ENCODE data around the gene DCAF4.
"Not testable (repeated sequence)": the region's sequence is repeated elsewhere in the genome, so short reads cannot be mapped to it uniquely, and the experiment has no call there.

DCAF4 gene

DNA sequence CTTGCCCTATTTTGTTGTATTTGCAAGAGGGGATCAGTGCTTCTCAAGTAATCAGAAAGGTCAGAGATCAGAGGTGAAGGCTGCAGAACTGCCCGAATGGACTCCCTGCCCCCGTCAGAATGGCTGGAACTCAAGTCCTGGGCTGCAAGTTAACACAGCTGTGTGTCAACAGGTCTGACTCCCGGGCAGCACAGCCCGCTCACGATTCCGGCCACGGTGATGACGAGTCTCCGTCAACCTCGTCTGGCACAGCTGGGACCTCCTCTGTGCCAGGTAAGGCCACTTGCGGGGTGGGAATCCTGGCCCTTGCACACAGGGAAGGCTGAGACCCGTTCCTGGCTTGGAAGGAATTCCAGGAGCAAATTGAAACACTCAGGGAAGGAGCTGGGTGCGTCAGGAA is 13.4 kb downstream of the DCAF4 start:
- DNase-seq, result no peak

DNA sequence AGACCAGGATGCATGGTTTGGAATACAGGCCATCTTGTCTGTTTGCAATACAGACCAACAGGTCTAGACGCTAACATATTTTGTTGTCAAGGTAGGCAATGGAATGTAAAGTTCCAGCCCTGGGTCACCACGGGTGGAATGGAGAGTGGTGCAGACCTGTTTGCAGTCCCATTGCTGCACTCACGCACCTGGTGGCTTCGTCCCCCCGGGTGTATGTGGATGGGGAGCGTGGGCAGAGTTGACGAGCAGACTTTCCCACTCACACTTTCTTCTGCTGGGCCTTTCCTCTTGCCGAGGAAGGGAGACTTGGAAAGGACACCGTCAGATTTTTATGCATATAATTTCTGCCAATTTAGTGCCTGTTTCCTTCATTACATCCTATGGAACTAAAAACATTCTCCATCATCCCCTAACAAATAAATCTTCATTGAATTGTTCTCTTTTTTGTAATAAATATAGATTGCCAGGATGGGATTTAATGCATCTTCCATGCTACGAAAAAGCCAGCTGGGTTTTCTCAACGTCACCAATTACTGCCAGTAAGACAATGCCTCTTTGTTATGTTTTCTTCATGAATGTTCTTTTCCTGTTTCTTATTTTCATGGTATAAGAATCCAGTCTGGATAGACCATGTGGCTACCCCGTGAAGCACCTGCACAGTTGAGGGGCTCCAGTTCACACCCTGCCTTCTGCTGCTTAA is 15.2 kb downstream of the DCAF4 start:
- no peak for DNase-seq

DNA sequence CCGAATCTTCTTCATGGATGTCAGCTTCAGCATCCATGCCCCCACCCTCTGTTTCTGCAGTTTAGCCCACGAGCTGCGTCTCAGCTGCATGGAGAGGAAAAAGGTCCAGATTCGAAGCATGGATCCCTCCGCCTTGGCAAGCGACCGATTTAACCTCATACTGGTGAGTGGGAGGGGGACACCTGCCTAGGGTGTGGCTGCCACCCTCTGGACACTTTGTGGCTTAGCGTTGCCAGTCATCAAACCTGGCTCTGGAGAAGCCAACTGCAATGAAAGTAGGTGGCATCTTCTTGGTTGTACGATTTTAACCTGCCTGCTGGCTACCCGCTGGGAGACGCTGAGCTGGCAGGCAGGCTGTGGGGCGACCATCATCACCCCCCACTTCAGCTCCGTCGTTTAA is 16.7 kb downstream of the DCAF4 start:
- DNase-seq, result no peak

DNA sequence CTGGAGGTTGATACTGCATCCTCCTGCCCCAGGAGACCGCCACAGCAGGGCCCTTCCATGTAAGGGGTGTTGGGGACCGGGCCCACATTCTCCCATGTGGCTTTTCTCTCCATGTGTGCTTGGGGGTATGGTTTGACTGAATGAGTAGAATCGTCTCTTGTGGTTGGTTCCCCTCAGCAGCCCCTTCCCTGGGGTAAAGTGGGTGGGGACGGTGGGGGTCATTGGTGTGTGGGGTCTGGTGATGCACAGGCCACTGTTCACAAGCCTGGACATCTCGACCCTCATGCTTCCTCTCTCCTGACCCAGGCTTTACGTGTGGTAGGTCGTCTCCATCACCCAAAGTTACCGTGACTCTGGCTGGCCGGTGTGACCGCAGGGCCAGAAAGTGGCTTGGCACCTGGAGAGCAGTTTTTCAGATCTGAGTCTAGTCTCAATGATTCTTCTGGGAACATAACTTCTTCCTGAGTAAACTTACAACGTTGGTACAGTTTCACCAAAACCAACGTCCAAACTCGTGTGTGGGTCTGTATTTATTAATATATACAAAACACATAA is 17.7 kb downstream of the DCAF4 start:
- DNase-seq, result no peak

DNA sequence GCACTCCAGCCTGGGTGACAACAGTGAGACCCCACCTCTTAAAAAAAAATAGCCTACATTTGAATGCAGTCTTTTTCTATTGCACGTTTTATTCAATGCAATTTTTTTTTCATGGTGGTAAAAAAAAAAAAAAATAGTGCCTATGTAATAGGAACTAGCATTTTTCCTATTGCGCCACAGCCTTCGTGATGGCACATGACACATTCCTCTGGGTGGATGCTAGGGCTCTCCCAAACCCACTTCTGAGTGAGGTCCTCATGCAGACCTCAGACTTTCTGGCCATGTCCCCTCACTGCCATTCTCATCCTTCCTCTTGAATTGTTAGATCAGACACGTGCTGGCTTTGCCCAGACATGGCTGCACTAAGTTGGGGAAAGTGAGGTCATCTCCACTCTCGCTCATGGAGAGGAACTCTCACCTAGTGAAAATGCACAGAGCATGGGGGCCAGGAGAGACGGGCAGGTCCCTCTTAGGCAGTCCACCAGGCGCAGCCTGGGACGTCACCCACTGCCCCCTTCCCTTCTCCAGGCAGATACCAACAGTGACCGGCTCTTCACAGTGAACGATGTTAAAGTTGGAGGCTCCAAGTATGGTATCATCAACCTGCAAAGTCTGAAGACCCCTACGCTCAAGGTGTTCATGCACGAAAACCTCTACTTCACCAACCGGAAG is 19.2 kb downstream of the DCAF4 start:
- DNase-seq, result no peak

DNA sequence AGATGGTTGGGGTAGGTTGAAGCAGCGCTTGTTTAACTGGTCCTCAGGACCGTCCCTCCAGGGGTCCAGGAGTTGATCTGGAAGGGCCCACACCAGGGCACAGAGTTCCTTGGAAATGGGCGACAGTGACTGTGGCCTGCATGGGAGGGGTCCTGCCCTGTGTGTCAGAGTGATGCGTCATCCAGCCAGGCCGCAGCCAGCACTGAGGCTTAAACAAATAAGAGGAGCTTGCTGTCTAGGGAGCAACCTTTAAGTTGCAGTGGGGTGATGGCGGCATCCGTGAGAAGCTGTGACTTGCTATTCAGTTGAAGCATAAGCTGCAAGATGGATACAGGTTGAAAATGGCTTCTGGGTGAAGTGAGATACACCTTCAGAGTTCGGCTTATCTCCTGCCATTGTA is 20.2 kb downstream of the DCAF4 start:
- no peak for DNase-seq

DNA sequence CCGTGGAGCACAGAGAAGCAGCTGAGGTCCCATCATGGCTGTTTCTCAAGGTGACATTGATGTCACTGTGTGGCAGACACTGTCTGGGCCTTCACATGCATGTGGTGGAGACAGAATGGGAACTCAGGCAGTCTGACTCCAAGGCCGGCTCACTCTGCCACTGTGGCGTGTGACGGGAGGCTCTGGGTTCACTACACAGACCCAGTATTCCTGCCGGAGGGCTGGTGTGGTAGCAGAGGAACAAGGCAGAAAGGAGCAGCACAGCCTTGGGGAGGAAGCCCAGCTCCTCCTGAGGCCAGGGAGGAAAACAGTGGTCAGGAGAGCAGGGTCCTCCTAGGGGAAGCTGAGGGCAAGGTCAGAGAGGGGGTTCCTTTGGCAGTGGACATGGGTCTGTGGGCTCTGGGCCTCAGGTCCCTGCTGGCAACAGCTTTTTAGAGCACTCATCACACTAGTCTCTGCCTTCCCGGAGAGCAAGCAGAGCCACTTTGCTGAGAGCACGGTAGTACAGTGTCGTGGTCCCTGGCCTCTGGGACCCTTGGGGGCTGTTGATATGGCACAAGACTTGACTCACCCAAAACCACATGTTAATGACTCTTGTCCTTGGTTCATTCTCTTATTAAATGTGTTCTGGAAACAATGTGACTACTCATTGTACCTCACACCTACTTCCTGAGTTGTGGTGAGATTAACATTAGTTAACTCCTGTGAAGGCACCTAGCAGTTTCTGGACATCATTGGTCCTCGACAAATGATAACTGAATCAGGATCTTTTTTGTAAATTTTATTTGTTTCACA is 21.3 kb downstream of the DCAF4 start:
- DNase-seq, result no peak

DNA sequence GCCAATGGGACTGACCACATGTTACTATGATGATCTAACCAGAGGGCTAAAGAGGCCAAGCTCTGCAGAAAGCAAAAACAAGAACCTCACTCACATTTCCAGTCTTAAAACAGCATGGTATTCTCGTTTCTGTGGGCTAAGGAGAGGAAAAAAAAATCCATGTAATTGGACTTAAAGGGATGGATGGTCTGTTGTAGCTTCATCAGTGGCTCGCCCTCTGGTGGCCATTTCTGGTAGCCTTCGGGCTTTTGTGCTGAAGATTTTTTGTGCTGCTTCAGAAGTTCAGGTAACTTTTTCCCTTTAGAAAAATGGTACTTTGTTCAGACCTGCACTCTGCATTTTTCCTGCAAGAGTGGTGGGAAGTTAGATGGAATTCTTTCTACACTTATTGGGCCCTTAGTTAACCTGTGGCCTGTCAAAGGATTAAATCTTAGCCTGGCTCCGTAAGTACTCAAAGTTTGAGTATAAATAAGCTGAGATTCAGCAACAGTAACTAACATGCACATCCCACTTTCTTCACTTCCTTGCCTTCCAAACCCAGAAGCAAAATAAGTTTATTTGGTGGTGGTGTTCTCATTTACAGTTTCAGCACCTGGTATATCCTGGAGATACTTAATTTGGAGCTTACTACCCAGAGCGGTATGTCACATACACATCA is 22.3 kb downstream of the DCAF4 start:
- no peak for DNase-seq

DNA sequence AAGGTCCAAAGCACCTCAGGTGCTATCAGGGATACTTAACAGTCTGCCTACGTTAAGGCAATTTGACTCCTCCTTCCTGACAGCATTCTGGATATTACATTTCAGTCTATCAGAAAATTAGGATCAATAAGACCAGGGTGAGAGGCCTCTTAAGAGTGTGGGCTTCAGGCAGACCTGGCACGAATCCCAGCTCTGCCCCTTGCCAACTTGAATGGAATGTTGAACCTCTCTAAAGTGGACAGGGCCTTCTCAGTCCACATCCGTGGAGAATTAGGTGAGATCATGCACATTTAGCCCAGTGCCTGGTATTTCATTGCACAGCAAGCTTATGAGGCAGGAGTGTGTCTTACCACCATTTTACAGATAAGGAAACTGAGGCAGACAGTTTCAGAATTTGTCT is 25.9 kb downstream of the DCAF4 start:
- DNase-seq, result no peak

DNA sequence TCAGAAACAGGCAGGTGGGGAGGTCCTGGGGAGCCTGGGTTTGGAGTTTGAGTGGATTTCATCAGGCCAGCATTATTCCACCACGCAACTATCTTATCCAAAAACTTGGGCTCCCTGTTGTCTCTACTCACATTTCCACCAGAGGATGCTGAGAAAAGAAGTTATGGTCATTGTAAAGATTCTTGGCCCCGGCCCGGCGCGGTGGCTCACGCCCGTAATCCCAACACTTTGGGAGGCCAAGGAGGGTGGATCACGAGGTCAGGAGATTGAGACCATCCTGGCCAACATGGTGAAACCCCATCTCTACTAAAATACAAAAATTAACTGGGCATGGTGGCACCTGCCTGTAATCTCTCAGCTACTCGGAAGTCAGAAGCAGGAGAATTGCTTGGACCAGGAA is 30.5 kb downstream of the DCAF4 start:
- DNase-seq, result not testable (repeated sequence)

DNA sequence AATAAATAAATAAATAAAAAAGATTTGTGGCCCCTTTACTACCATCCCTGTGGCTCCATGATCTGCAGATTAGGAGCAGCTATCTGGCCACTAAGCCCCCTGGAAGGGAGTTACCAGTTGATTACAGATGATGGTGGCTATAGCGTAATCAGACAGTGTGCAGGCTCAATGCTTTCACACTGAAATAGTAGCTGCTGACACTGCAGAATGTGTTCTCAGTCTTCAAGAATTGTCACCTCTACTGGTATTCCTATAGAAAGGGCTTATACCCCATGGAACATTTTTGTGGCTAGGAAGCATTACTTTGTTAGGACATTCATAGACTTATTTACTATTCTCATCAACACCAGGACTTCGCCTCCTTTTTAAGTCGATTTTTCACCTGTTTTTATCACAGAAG is 30.9 kb downstream of the DCAF4 start:
- no peak for DNase-seq

DNA sequence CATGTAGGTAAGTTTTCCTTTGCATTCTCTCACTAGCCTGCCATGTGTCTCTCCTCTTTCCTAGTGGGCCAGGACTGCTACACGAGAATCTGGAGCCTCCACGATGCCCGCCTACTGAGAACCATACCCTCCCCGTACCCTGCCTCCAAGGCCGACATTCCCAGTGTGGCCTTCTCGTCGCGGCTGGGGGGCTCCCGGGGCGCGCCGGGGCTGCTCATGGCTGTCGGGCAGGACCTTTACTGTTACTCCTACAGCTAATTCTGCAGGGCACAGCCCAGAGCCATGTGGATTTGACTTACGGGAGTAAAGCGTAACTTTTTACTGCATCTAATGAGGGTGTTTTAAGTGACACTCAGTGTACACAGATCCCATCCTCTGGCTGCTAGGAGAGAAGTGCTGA is 32.3 kb downstream of the DCAF4 start:
- no peak for DNase-seq

DNA sequence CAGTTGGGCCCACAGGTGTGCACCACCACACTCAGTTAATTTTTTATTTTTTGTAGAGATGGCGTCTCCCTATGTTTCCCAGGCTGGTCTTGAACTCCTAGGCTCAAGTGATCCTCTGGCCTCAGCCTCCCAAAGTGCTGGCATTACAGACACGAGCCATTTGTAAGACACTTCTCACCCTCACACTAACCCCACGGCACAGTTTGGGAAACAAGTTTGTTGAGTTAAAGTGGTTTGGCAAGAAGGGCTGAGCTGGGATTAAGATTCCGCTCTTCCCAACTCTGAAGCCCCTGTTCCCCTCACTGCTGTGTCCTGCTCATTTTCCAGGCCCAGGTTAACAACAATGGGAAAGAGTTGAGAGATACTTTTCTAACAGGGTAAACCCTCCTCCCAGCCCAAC is 34.8 kb downstream of the DCAF4 start:
- not testable (repeated sequence) for DNase-seq

DNA sequence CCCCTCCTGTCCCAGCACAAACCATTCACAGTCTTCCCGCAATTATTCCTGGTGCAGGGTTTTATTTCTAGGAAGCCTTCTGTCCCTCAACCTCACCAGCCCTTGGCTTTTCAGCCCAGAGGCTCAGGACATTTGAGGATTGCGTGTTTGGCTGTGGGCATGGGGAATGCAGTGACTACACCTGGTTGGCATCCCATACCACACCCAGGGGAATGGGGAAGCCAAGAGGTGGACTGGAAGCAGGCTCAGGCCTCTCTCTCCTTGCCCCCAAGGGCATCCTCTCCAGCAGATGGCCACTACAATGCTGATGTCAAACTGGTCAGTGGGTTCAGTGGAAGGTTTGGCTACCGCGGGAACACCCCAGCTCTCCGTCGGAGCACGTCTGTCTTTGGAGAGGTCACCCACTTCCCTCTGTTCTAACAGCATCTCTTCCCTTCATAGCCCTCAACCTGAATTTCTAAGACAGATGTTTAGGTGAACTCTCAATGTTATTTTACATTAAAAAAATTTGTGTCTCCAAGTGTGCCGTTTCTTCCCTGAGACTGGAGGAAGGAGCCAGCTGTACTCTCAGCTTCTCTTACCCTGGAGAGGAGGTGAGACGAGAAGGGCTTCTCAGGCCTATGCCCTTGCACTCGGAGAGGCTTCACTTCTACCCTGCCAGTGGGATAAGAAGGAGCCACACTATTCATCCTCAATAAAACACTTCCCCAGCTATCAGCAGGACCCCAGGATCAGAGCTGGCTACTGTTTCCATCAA is 35.5 kb downstream of the DCAF4 start:
- DNase-seq, result no peak

DNA sequence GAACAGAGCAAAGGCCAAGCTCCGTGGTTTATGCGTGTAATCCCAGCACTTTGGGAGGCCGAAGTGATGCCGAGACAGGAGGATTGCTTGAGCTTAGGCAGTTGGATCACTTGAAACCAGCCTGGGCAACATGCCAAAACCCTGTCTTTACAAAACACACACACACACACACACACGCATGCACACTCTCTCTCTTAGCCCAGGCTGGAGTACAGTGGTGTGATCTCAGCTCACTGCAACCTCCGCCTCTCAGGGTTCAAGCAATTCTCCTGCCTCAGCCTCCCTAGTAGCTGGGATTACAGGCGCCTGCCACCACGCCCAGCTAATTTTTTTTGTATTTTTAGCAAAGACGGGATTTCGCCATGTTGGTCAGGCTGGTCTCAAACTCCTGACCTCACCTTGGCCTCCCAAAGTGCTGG is 36.1 kb downstream of the DCAF4 start:
- not testable (repeated sequence) for DNase-seq

DNA sequence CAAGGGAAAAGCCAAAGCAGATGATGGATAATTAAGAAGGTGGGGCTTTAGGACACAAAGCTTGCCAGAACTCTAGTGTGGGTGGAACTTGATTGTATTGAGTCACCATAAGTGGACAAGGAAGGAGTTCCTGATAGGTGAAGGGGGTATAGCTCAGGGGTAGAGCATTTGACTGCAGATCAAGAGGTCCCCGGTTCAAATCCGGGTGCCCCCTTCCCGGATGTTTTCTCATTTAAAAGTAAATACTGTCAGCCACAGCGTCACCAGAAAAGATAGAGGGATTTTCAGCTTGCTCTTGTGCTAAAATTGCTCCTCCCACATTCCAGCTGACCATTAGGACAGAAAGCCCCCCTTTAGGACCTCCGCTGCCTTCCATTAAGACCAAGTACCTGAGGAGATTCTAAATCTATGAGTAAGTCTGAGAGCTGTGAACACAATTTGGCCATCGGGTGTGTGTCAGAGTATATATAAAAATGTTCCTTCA is 36.6 kb downstream of the DCAF4 start:
- no peak for DNase-seq

DNA sequence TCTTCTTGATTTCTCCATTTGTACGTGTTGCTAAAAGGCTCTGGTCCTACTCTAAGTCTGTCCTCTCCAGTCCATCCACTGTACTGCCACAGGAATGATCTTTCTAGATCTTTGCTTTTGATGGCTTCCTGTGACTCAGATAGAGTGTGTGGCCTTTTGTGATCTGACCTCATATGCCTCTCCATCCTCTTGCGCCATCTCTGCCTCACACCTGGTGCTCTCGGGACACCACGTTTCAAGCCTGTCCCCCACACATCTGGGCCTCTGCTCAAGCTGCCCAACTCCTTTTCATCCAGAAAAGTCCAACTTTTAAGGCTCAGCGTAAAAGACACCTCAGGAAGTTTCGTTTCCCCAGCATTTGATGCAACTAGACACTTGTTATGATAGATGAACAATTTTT is 39.0 kb downstream of the DCAF4 start:
- no peak for DNase-seq

DNA sequence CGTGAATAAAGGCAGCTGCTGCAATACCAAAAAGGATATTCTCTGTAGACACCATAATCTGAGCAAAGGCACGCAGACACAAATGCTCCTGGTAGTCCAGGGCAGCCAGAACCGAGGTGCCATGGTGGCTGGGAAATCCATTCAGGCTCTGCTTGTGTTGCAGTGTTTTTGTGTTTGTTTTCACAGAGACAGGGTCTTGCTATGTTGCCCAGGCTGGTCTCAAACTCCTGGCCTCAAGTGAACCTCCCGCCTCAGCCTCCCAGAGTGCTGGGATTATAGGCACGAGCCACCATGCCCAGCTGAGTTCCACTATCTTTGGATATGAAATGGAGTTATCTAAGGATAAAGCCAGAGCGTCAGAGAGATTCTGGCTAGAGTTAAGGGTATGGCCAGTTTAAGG is 39.8 kb downstream of the DCAF4 start:
- DNase-seq, result no peak

DNA sequence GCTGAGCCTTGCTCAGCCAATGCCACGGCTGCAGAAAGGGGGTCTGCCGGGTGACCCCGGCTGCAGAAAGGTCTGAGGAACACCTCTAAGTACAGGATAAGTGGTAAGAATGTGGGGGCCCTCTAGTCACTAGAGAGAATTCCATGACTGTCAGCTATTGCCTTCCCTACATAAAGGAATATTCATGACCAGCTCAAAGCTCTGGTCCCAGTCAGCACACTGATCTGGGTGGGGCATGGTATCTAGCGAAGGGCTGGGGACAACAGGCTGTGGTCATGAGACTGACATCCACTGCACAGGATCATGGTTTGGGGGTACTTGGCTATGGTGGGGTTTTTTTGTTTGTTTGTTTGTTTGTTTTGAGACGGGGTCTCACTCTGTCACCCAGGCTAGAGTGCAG is 42.1 kb downstream of the DCAF4 start:
- no peak for DNase-seq

DNA sequence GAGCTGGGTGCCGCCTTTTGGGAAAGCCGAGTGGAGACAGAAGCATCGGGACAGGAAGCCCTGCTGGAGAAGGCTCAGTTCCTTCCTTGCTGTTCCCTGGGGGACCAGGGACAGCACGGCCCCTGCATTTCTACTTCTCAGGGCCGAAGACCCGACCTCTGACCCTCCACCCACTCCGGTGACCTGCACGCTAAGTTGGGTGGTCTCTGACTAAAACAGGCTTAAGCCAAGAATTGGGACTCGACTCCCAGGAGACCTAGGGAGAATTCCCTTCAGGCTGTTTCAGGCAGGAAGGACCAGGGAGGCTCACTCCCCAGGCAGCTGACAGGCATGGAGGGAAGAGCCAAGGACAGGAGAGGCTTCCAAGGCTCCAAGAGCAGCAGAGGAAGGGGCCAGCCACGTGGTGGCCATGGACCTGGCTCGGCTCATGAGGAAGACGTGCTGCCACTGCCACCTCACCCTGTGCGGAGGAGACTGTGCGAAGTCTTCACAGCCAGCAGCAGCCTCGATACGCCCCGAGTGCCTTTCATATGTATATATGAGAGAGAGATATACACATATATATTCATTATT is 43.9 kb downstream of the DCAF4 start:
- no peak for DNase-seq

DNA sequence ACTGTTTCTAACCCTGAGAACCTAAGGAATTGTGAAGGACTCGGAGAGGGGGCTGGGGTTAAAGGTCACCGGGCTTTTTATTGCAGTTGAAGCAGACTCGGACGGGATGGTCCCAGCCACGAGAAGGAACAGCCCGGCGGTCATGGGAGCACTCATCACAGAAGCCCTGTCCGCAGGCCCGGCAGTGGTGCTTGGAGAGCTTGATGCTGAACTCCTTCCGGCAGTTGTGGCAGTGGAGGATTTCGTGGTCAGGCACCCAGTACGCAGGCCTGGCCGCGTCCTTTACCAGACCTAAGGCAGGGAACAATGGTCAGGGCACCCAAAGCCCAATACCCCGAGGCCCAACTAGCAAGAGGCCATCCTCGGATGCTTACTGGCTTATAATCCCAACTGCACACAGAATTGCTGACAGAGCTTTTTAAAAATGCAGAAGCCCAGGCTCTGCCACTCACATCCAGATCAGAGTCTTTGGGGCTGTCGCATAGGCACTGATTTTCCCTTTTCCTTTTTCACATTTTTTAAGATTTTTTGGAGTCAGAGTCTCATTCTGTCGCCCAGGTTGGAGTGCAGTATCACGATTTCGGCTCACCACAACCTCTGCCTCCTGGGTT is 44.7 kb downstream of the DCAF4 start:
- DNase-seq, result no peak
